ENCODE results near the gene TRAPPC6A.

DNA sequence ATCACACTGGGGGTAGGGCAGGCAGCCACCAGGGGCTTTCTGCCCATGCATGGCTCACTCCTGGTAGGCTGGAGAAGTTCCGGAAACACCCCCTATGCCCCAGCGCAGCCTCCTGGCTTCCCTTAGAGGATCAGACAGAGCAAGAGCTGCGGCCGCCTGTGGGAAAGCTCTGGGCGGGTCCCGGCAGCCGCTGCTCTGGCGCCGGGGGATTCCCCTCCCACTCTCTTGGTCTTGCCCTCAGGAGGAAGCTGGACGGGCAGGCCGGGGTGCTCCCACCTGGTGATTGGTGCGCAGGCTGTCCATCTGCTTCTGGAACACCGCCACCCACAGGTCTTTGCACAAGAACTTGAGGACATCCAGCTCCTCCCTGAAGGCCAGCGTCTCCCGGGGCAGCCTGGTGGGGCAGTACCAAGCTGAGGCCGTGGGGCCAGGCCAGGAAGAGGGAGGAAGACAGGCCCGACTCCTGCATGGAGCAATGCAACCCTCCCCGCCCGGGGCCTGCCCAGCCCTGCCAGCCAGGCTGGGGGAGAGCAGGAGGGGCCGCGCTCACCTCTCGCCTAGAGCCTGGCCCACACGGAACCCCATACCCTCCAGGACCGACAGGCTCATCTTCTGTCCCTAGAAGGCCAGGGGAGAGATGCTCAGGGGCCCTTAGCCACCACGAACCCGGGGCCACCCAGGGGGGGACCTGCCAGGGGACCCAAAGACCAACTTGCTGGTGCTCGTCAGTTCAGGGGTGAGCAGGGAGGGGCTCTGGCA is 13.3 kb downstream of the TRAPPC6A start:
- TF ChIP-seq, protein P1, sequence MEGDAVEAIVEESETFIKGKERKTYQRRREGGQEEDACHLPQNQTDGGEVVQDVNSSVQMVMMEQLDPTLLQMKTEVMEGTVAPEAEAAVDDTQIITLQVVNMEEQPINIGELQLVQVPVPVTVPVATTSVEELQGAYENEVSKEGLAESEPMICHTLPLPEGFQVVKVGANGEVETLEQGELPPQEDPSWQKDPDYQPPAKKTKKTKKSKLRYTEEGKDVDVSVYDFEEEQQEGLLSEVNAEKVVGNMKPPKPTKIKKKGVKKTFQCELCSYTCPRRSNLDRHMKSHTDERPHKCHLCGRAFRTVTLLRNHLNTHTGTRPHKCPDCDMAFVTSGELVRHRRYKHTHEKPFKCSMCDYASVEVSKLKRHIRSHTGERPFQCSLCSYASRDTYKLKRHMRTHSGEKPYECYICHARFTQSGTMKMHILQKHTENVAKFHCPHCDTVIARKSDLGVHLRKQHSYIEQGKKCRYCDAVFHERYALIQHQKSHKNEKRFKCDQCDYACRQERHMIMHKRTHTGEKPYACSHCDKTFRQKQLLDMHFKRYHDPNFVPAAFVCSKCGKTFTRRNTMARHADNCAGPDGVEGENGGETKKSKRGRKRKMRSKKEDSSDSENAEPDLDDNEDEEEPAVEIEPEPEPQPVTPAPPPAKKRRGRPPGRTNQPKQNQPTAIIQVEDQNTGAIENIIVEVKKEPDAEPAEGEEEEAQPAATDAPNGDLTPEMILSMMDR (IDR thresholded peaks at IDR 0.05): no peak
- no peak for TF ChIP-seq EP300 (IDR thresholded peaks at IDR 0.05; ENCODE audit: low read depth)
- TF ChIP-seq POLR2AphosphoS5 (IDR thresholded peaks at IDR 0.05): no peak

Measured in transverse colon (tissue), 4 donors.